Osteocyte (in vitro differentiated cells): ENCODE results near the gene PACSIN2. TPM values are rescaled to one million over a fixed set of nuclear protein-coding genes. Genes with fewer than 3 reads are reported as not detected.

Experiments used
- DNase-seq: peaks from one replicate; pipeline ENCODE4 v3.0.0; 2021; ENCODE audit warnings: mixed read lengths; ENCODE audit not compliant: unreplicated experiment; ENCODE audit errors: extremely low spot score
- H3K27ac Mint-ChIP-seq: one replicate; pipeline ENCODE4 v1.8.0; 2021; ENCODE audit warnings: mild to moderate bottlenecking, mixed read lengths; ENCODE audit not compliant: unreplicated experiment
- H3K27me3 Mint-ChIP-seq: one replicate; pipeline ENCODE4 v1.8.0; 2021; ENCODE audit warnings: mixed read lengths; ENCODE audit not compliant: unreplicated experiment
- H3K36me3 Mint-ChIP-seq: one replicate; pipeline ENCODE4 v1.8.0; 2021; ENCODE audit warnings: mixed read lengths; ENCODE audit not compliant: unreplicated experiment
- H3K4me1 Mint-ChIP-seq: one replicate; pipeline ENCODE4 v1.8.0; 2021; ENCODE audit warnings: mixed read lengths; ENCODE audit not compliant: unreplicated experiment
- H3K4me3 Mint-ChIP-seq: one replicate; pipeline ENCODE4 v1.8.0; 2021; ENCODE audit warnings: mild to moderate bottlenecking, moderate library complexity, mixed read lengths; ENCODE audit not compliant: unreplicated experiment
- H3K9me3 Mint-ChIP-seq: one replicate; pipeline ENCODE4 v1.8.0; 2021; ENCODE audit warnings: mixed read lengths; ENCODE audit not compliant: unreplicated experiment
- CTCF ChIP-seq: fragments of 200-600 bp; sonication (generic); IDR thresholded peaks from 2 replicates; pipeline ENCODE4 v1.5.0; 2021; ENCODE audit warnings: antibody characterized with exemption, mild to moderate bottlenecking, moderate library complexity
- total RNA-seq: library from RNA; stranded (reverse); gene quantifications from 2 replicates; pipeline ENCODE4 v1.2.1, GENCODE V29; 2021

Gene PACSIN2
- total RNA-seq, 1 donor from 2014 or later, result 51.7 TPM

- Mint-ChIP-seq H3K4me1 (no peaks in the 10 kb centered on the region), H3K9me3 (no peaks in the 10 kb centered on the region), H3K4me3 (no peak overlapping the region), H3K27ac (no peak overlapping the region), H3K27me3 (no peaks in the 10 kb centered on the region), H3K36me3 (peaks cover 18% of the 10 kb centered on the region)
- no peak for TF ChIP-seq CTCF
- DNase-seq, result no peak
Measured at GRCh38 chr22:42892571-42893316, 122.2 kb downstream of the PACSIN2 start.

- H3K36me3 Mint-ChIP-seq, result peaks cover 23% of the 10 kb centered on the region
- H3K27me3 Mint-ChIP-seq, result no peaks in the 10 kb centered on the region
- no peaks in the 10 kb centered on the region for H3K9me3 Mint-ChIP-seq
- H3K4me1 Mint-ChIP-seq, result no peaks in the 10 kb centered on the region
- no peak for DNase-seq
- TF ChIP-seq CTCF, result no peak
- H3K4me3 Mint-ChIP-seq, result no peak overlapping the region
- H3K27ac Mint-ChIP-seq, result no peak overlapping the region
Measured at GRCh38 chr22:42892156-42892555, 122.8 kb downstream of the PACSIN2 start.

- no peak overlapping the region for H3K4me3 Mint-ChIP-seq
- no peak for DNase-seq
- no peaks in the 10 kb centered on the region for H3K4me1 Mint-ChIP-seq
- H3K36me3 Mint-ChIP-seq, result peaks cover 23% of the 10 kb centered on the region
- no peaks in the 10 kb centered on the region for H3K9me3 Mint-ChIP-seq
- H3K27me3 Mint-ChIP-seq, result no peaks in the 10 kb centered on the region
- H3K27ac Mint-ChIP-seq, result no peak overlapping the region
- TF ChIP-seq CTCF, result no peak
Measured at GRCh38 chr22:42891696-42892095, 123.3 kb downstream of the PACSIN2 start.

- H3K27ac Mint-ChIP-seq, result no peak overlapping the region
- H3K4me3 Mint-ChIP-seq, result no peak overlapping the region
- H3K9me3 Mint-ChIP-seq, result no peaks in the 10 kb centered on the region
- no peak for TF ChIP-seq CTCF
- peaks cover 23% of the 10 kb centered on the region for H3K36me3 Mint-ChIP-seq
- no peak for DNase-seq
- H3K27me3 Mint-ChIP-seq, result no peaks in the 10 kb centered on the region
- no peaks in the 10 kb centered on the region for H3K4me1 Mint-ChIP-seq
Measured at GRCh38 chr22:42891008-42891407, 123.9 kb downstream of the PACSIN2 start.

- no peaks in the 10 kb centered on the region for H3K9me3 Mint-ChIP-seq
- DNase-seq, result no peak
- H3K4me3 Mint-ChIP-seq, result no peak overlapping the region
- H3K27ac Mint-ChIP-seq, result no peak overlapping the region
- H3K36me3 Mint-ChIP-seq, result peaks cover 23% of the 10 kb centered on the region
- no peak for TF ChIP-seq CTCF
- H3K4me1 Mint-ChIP-seq, result no peaks in the 10 kb centered on the region
- H3K27me3 Mint-ChIP-seq, result no peaks in the 10 kb centered on the region
Measured at GRCh38 chr22:42889304-42889703, 125.6 kb downstream of the PACSIN2 start.
